Measurements from ENCODE around the gene SETBP1.

SETBP1 gene

DNA sequence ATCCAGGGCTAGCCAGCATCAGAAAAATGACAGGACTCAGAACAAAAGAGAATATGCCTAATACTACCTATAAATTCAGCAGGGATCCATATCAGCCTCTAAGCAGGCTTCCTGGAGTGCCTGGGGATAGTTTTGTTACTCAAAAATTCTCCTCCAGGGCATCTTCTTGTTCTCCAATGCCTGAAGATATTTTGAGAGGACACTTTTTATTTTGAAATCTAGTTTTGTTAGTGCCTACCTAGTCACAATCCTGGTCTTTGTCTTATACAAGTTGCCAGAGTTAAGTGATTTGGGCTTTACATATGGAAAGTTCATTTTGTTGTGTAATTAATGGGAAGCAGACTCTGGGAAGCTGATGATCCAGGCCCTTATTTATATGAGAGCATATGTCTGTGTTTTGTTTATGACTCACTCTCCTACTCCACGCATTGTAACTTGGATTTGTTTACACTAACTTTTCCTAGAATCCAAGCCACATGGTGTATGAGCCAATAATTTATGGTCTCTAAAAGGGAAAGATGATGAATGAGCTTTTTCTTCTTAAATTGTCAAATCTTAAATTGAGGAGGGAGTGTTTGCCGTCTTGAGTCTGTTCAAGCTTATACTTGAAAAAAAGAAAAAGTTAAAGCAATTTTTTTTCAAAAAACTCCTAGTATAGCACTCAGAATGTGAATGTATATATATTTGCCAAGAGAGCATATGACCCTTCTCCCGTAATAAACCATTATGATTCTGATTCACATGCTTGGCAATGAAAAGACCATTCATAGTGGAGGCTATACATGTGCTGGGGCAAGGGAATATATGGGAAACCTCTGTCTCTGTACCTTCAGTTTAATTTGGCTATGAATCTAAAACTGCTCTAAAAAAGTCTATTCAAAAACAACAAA lies 370.3 kb downstream of the SETBP1 start:
- no peak for DNase-seq

GRCh38 chr18:45054636-45055035 lies 373.9 kb downstream of the SETBP1 start:
- no peak for DNase-seq

GRCh38 chr18:45055811-45056210 lies 375.1 kb downstream of the SETBP1 start:
- no peak for DNase-seq

- DNase-seq, result no peak
Measured at GRCh38 chr18:45056926-45057325, 376.2 kb downstream of the SETBP1 start.

- no peak for DNase-seq
Measured at GRCh38 chr18:45057955-45058600, 377.4 kb downstream of the SETBP1 start.

GRCh38 chr18:45059695-45060094 lies 379.0 kb downstream of the SETBP1 start:
- DNase-seq, result no peak

- DNase-seq, result no peak
Measured at GRCh38 chr18:45060102-45060501, 379.4 kb downstream of the SETBP1 start.

- DNase-seq, result no peak
Measured at GRCh38 chr18:45061359-45061758, 380.7 kb downstream of the SETBP1 start.

- no peak for DNase-seq
Measured at GRCh38 chr18:45063246-45064038, 382.8 kb downstream of the SETBP1 start.

- no peak for DNase-seq
Measured at GRCh38 chr18:45066210-45066609, 385.5 kb downstream of the SETBP1 start.

DNA sequence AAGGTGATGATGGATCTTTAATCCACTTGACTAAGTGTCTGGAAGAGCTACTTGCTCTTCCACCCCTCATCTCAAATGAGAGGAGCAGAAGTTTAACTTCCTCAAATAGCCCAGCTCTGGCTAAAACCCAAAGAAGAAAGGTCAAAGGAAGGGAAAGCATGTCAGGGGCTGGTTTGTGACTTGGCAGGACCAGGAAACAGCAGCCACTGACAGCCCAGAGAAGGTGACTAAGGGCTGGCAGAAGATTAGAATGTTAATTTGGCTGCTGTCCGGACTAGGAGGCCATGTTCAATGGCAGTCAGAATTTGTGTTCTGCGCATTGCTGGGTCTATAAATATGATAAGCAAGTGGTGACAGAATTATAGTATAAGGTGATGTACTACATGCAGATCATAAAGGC lies 386.2 kb downstream of the SETBP1 start:
- DNase-seq, result peak; percentile 1

DNA sequence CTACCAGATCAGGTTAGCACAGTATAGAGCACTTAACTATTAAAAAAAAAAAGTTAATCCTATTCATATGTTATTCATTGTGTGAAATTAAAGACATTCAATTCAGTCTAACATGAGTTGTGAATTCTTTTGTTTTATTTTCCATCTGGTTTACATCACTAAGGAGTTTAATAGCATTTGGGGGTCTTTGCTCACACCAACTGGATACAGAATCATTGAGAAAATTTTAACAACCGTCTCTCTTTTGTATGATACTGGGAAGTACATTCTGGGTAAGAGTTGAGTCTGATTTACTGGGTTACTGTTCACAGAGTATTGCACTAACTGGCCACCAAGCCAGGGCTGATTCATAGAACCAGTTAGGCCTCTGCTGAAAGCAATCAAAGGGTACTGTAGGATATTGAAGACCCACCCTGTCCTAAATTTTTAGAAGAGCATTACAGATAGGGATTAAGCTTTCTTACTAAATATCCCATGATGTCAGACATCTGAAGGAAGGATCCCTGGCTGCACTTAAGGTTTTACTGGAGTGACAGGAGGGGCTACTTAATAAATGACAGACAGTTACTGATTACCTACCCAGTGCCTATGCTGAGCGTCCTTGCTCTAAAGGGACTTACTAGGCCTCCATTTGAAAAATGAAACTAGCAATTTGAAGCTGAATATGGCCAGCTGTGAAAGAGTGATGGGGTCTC lies 387.9 kb downstream of the SETBP1 start:
- DNase-seq, result no peak

- no peak for DNase-seq
Measured at GRCh38 chr18:45069546-45069945, 388.9 kb downstream of the SETBP1 start.

DNA sequence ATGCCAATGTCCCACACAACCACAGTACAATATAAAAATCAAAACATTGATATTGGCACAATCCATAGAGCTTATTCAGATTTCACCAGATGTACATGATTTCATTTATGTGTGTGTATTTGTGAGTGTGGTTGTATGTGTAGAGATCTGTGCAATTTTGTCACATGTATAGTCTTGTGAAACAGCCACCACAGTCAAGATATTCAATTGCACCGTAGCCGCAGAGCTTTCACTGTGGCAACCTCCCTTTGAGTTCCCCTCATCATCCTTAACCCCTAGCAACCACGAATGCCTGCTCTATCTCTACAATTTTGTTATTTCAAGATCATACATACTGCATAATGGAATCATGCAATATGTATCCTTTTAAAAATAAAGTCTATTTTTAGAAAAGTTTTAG lies 391.3 kb downstream of the SETBP1 start:
- DNase-seq, result no peak

GRCh38 chr18:45073556-45073955 lies 392.9 kb downstream of the SETBP1 start:
- no peak for DNase-seq

DNA sequence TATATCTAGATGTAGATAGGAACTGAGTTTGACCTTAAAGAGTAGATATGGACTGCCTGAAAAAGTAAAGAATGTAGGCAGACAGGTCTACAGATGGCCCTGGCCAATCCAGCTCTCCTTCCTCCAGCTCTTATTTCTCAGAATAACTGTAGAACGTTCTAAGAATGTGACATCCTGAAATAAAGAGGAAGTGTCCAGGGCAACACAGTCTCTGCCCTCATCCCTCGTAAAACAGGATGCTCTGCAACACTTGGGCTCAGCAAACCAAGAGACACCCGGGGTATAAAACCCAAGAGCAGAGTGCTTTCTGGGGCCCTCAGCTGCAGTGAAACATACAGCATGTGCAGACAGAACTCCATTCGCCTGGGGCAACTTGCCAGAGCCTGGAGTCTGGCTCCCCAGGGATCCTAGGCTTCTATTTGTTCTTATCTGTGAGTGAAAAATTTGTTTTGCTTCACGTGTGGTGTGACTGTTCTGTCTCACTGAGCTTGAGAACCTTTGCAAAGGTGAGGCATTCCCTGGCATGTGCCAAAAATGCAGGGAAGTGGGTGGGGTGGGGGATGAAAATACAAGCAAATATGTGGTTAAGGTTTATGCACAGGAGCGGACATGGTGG lies 401.0 kb downstream of the SETBP1 start:
- no peak for DNase-seq

DNA sequence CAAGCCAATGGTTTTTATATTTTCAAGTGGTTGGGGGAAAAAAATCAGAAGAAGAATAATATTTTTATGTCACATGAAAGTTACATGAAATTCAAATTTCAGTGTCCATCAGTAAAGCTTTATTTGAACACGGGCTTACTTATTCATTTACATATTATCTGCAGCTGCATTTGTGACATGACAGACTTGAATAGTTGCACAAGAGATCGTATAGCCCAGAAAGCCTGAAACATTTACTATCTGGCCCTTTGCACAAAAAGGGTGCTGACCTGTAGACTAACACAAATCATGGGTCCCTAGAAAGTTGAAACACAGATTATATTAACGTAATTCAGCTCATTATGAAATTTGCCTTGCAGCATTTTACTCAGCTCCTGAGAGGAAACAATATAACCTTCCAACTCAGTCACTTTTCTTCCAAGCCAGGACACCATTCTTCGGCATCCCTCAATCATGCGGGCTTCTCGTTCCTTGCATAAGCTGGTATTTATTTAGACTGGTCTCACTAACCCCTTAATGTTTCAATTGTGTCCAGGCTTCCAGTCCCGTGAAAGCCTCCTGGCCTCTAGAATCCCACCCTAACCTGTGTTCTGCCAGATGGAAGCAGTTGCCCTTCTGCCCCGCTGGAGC lies 402.7 kb downstream of the SETBP1 start:
- DNase-seq, result no peak

DNA sequence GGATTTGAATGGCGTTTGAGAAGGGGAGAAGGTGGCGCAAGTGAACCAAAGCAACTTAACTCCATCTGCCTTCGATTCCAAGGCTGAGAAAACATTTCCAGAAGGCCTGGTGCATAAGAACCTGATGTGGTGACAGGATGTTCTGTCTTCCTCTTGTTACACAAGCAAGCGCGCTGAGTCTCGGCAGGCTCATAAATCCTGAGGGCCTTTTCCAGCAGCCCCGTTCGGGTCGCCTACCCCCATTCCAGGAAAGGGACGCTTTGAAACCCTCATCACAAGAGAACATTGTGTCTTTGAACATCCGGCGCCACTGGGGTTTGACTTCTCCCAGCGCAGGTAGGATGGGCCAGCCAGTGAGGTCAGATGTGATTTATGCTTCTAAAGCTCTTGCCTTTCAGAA lies 403.5 kb downstream of the SETBP1 start:
- DNase-seq, result no peak

DNA sequence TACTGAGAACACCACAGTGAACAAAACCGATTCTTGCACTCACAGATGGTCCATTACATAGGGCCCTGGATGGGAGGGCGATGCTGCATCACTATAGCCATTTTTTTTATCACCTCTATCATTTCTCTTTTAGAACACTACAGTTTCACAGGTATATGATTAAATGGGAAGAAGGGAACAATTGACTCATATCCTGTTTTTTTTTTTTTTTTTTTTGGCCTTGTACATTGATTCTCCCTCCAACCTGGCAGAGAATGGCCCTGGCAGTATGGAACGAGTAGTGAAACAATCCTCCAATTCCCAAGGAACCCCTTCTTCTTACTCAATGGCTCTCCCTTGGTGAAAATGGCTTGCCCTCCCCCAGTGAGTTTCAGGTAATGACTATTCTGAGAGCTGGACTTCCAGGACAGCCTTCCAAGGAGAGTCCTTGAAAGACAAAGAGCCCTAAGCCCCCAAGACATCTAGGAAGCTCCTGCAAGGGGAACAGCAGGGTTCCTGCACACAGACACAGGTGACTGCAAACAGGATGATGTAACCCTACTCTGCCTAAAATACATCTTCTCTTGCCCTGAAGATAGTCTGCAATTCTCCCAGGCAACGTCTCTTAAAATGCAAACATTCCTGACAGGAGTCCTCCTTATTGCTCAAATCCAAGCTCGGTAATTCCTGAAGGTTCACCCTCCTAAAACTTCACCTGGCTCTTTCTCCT lies 405.4 kb downstream of the SETBP1 start:
- DNase-seq, result no peak

- no peak for DNase-seq
Measured at GRCh38 chr18:45086777-45087176, 406.1 kb downstream of the SETBP1 start.

GRCh38 chr18:45090526-45091140 lies 409.9 kb downstream of the SETBP1 start:
- DNase-seq, result no peak
